Stimulated activated CD8-positive, alpha-beta memory T cell treated with anti-CD3 and anti-CD28 coated beads, Interleukin-2, amount 100 ng/mL, for 48 hours (primary cell): ENCODE data around the gene ECD.

Experiments used
- DNase-seq, 2 donors: peaks; one replicate each; pipeline ENCODE4 v3.0.0-alpha.2; 2020; ENCODE audit warnings: low read depth in 2 of 2

Gene ECD

GRCh38 chr10:73167783-73168464, at the start of gene ECD, which contains the start of gene FAM149B1:
ECD (minus strand) TSS chr10:73168008; CDS start chr10:73163937, 4,071 bp downstream.
FAM149B1 (plus strand) TSS chr10:73168119; CDS start chr10:73168340, 221 bp downstream.
- peak; percentile 87 to 93 for DNase-seq

- DNase-seq, result no peak
Measured at GRCh38 chr10:73215749-73216148, 47.9 kb upstream of the ECD start.

- no peak for DNase-seq
Measured at GRCh38 chr10:73211106-73211811, 43.5 kb upstream of the ECD start.

- no peak for DNase-seq
Measured at GRCh38 chr10:73210395-73211105, 42.7 kb upstream of the ECD start.

- DNase-seq, result no peak
Measured at GRCh38 chr10:73209705-73210104, 41.9 kb upstream of the ECD start.

- DNase-seq, result no peak
Measured at GRCh38 chr10:73207883-73208282, 40.1 kb upstream of the ECD start.

- DNase-seq, result no peak
Measured at GRCh38 chr10:73206385-73206784, 38.6 kb upstream of the ECD start.

GRCh38 chr10:73205890-73206289, 38.1 kb upstream of the ECD start:
- no peak for DNase-seq

- no peak for DNase-seq
Measured at GRCh38 chr10:73205081-73205480, 37.3 kb upstream of the ECD start.

GRCh38 chr10:73190188-73190587, 22.4 kb upstream of the ECD start:
- no peak for DNase-seq

GRCh38 chr10:73186266-73186665, 18.5 kb upstream of the ECD start:
- no peak for DNase-seq

- DNase-seq, result no peak
Measured at GRCh38 chr10:73183667-73184281, 16.0 kb upstream of the ECD start.

- no peak for DNase-seq
Measured at GRCh38 chr10:73182568-73182967, 14.8 kb upstream of the ECD start.

GRCh38 chr10:73174148-73174925, 6.5 kb upstream of the ECD start:
- DNase-seq, result no peak

- no peak for DNase-seq
Measured at GRCh38 chr10:73172867-73173266, 5.1 kb upstream of the ECD start.

GRCh38 chr10:73169320-73169719, 1.5 kb upstream of the ECD start:
- DNase-seq, result no peak

- DNase-seq, result no peak
Measured at GRCh38 chr10:73168465-73168803, 626 bp upstream of the ECD start.

- no peak for DNase-seq
Measured at GRCh38 chr10:73167458-73167782, 388 bp downstream of the ECD start.

GRCh38 chr10:73166972-73167371, 836 bp downstream of the ECD start:
- DNase-seq, result no peak

GRCh38 chr10:73163096-73163495, 4.7 kb downstream of the ECD start:
- no peak for DNase-seq

- no peak for DNase-seq
Measured at GRCh38 chr10:73161662-73162061, 6.1 kb downstream of the ECD start.

- no peak for DNase-seq
Measured at GRCh38 chr10:73161079-73161478, 6.7 kb downstream of the ECD start.
